Natural killer cell (primary cell): ENCODE results near the gene VPS4B. TPM values are rescaled to one million over a fixed set of nuclear protein-coding genes. Genes with fewer than 3 reads are reported as not detected.

Experiments
- ATAC-seq, 3 donors: fragments of 150-1000 bp in 2 of 3; fragments of 200-7000 bp in 1 of 3; cut with Tn5 transposase; 1 replicate in 1 of 3; 2 replicates in 2 of 3; pipeline ENCODE4 v1.10.0; 2021; ENCODE audit warnings: mild to moderate bottlenecking in 2 of 3, moderate library complexity in 2 of 3
- DNase-seq, 2 donors: peaks; one replicate each; pipeline versions ENCODE4 v3.0.0 to v3.0.0-alpha.2; 2013 to 2021; ENCODE audit warnings: mixed read lengths in 1 of 2
- H3K27ac ChIP-seq: one replicate; pipeline ENCODE4 v1.5.1; 2013; ENCODE audit warnings: mild to moderate bottlenecking, low read length
- H3K27me3 ChIP-seq: one replicate; pipeline ENCODE4 v1.6.1; 2013; ENCODE audit warnings: low read length; ENCODE audit not compliant: control insufficient read depth, insufficient read depth
- H3K36me3 ChIP-seq: one replicate; pipeline ENCODE4 v1.6.1; 2013; ENCODE audit warnings: low read length; ENCODE audit not compliant: control insufficient read depth, insufficient read depth
- H3K4me1 ChIP-seq: one replicate; pipeline ENCODE4 v1.6.1; 2013; ENCODE audit warnings: low read length; ENCODE audit not compliant: control insufficient read depth, insufficient read depth
- H3K4me3 ChIP-seq: one replicate; pipeline ENCODE4 v1.5.1; 2013; ENCODE audit warnings: low read length
- H3K9me3 ChIP-seq: one replicate; pipeline ENCODE4 v1.6.1; 2013; ENCODE audit warnings: low read length; ENCODE audit not compliant: control insufficient read depth, insufficient read depth
- H3K27ac Mint-ChIP-seq, 2 donors: one replicate each; pipeline ENCODE4 v1.8.0; 2022; ENCODE audit warnings: mild to moderate bottlenecking in 2 of 2, mixed read lengths in 2 of 2, moderate library complexity in 1 of 2
- H3K27me3 Mint-ChIP-seq, 2 donors: one replicate each; pipeline ENCODE4 v1.8.0; 2022; ENCODE audit warnings: low read depth in 2 of 2, mixed read lengths in 2 of 2
- H3K36me3 Mint-ChIP-seq: one replicate; pipeline ENCODE4 v1.8.0; 2022; ENCODE audit warnings: mixed read lengths
- H3K4me1 Mint-ChIP-seq, 2 donors: one replicate each; pipeline ENCODE4 v1.8.0; 2022; ENCODE audit warnings: mixed read lengths in 2 of 2
- H3K4me3 Mint-ChIP-seq: one replicate; pipeline ENCODE4 v1.8.0; 2022; ENCODE audit warnings: mild to moderate bottlenecking, moderate library complexity, mixed read lengths
- H3K9me3 Mint-ChIP-seq, 2 donors: one replicate each; pipeline ENCODE4 v1.8.0; 2022; ENCODE audit warnings: mixed read lengths in 2 of 2
- CTCF ChIP-seq: fragments of 200-600 bp; IDR thresholded peaks from one replicate; pipeline ENCODE4 v1.8.0; 2022; ENCODE audit warnings: antibody characterized with exemption
- WGBS: methylation state at CpG from one replicate; pipeline ENCODE4 v1.1.7; 2013; ENCODE audit warnings: missing lambda C conversion rate; ENCODE audit not compliant: insufficient coverage; 5-methylcytosine and 5-hydroxymethylcytosine counted together
- intact Hi-C: fragments of 100-400 bp; cut with micrococcal nuclease; formaldehyde crosslinking; loops from one replicate; pipeline ENCODE4 v1.14.2; 2022
- total RNA-seq, 4 donors: library from RNA; stranded (reverse); fragments of 120-200 nt in 1 of 4; gene quantifications; one replicate each; pipeline versions ENCODE4 v1.2.3 to v1.2.4, GENCODE V29; 2013 to 2022

The VPS4B gene
- total RNA-seq, 3 donors from 2014 or later (not counting 1 experiment from before 2014, with no cell fraction given) = 101 to 128 (median 107) TPM

GRCh38 chr18:63346031-63346430 lies 76.2 kb downstream of the VPS4B start:
- no peaks in the 10 kb centered on the region for H3K36me3 Mint-ChIP-seq
- H3K9me3 Mint-ChIP-seq = no peaks in the 10 kb centered on the region
- H3K27me3 Mint-ChIP-seq = no peaks in the 10 kb centered on the region

DNA sequence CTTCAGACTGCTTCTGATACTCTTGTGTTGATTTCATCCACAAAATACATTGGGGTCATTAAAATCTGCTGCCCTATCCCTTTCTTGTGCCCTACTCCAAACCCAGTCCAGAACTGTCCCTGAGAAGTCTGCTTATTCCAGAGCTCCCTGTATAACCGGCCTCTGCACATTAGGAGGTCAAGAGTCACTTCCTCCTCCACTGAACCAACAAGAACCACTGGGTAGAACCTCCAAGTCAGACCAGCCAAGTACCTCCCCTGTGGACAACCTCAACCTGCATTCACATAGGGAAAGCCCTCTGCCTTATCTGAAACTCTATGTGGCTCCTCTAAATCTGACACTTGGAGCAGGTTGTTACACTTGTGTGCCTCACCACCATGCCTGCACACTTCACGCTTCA lies 77.4 kb downstream of the VPS4B start:
- Histone ChIP-seq H3K27ac (no peak overlapping the region), H3K9me3 (no peaks in the 10 kb centered on the region), H3K4me1 (no peaks in the 10 kb centered on the region), H3K36me3 (peaks cover 8% of the 10 kb centered on the region), H3K27me3 (no peaks in the 10 kb centered on the region), H3K4me3 (no peak overlapping the region)
- H3K36me3 Mint-ChIP-seq = no peaks in the 10 kb centered on the region
- H3K4me3 Mint-ChIP-seq = no peak overlapping the region
- no peak for TF ChIP-seq CTCF
- no peaks in the 10 kb centered on the region for H3K9me3 Mint-ChIP-seq
- no peak for DNase-seq
- ATAC-seq = no peak
- no peaks in the 10 kb centered on the region for H3K27me3 Mint-ChIP-seq
- H3K27ac Mint-ChIP-seq = peak overlapping the region in 1 of 2 donors; percentile 1
- peaks cover 0 to 5% of the 10 kb centered on the region in 2 donors for H3K4me1 Mint-ChIP-seq
- intact Hi-C loops = no loop called here
- 92% methylated on average over 2 of the region's 2 CpGs for WGBS

More at GRCh38 chr18:63346031-63346430, 76.2 kb downstream of the VPS4B start:
- peaks cover 18% of the 10 kb centered on the region for H3K36me3 ChIP-seq
- intact Hi-C loops = no loop called here
- H3K27ac ChIP-seq = no peak overlapping the region
- Mint-ChIP-seq H3K27ac (no peak overlapping the region), H3K4me3 (no peak overlapping the region), H3K4me1 (peaks cover 0 to 5% of the 10 kb centered on the region in 2 donors)
- H3K27me3 ChIP-seq = no peaks in the 10 kb centered on the region
- WGBS = 97% methylated on average over 7 of the region's 7 CpGs
- TF ChIP-seq CTCF = no peak
- H3K9me3 ChIP-seq = no peaks in the 10 kb centered on the region
- no peak overlapping the region for H3K4me3 ChIP-seq
- no peaks in the 10 kb centered on the region for H3K4me1 ChIP-seq
- ATAC-seq (no peak), DNase-seq (no peak)

- WGBS = 93% methylated on average over 5 of the region's 5 CpGs
- H3K27me3 Mint-ChIP-seq = no peaks in the 10 kb centered on the region
- no peak overlapping the region for H3K27ac Mint-ChIP-seq
- H3K27ac ChIP-seq = no peak overlapping the region
- no peaks in the 10 kb centered on the region for H3K9me3 ChIP-seq
- H3K36me3 Mint-ChIP-seq = no peaks in the 10 kb centered on the region
- no peak overlapping the region for H3K4me3 Mint-ChIP-seq
- H3K36me3 ChIP-seq = peaks cover 8% of the 10 kb centered on the region
- no peak overlapping the region for H3K4me3 ChIP-seq
- intact Hi-C loops = no loop called here
- no peak for TF ChIP-seq CTCF
- ATAC-seq (no peak), DNase-seq (no peak)
- H3K27me3 ChIP-seq = no peaks in the 10 kb centered on the region
- H3K4me1 ChIP-seq = no peaks in the 10 kb centered on the region
- H3K4me1 Mint-ChIP-seq = peaks cover 0 to 5% of the 10 kb centered on the region in 2 donors
- H3K9me3 Mint-ChIP-seq = no peaks in the 10 kb centered on the region
Measured at GRCh38 chr18:63344263-63344662, 78.0 kb downstream of the VPS4B start.

DNA sequence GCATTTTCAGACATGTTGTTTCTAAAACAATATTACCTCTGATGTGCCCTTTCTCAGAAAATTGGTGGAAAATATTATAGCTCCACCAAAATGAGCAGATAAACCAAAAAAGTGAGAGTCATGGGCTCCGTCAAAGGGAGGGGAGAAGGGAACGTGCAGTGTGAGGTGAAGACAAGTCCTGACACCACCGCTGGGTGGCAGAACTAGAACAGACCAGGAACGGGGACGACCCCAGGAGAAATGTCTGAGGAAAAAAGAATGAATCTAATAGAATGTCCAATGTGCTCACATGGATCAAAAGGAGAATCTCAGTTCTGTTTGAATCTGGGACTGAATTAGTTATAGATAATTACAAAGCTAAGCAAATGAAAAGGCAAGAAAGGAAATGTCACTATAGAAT lies 80.1 kb downstream of the VPS4B start:
- 57% methylated on average over 5 of the region's 5 CpGs for WGBS
- Mint-ChIP-seq H3K4me3 (no peak overlapping the region), H3K9me3 (no peaks in the 10 kb centered on the region), H3K36me3 (no peaks in the 10 kb centered on the region), H3K4me1 (peaks cover 0 to 5% of the 10 kb centered on the region in 2 donors), H3K27ac (no peak overlapping the region), H3K27me3 (no peaks in the 10 kb centered on the region)
- Histone ChIP-seq H3K4me1 (no peaks in the 10 kb centered on the region), H3K27ac (no peak overlapping the region), H3K27me3 (no peaks in the 10 kb centered on the region), H3K36me3 (peaks cover 13% of the 10 kb centered on the region), H3K4me3 (no peak overlapping the region), H3K9me3 (no peaks in the 10 kb centered on the region)
- DNase-seq (peak in 1 of 2 donors; percentile 58), ATAC-seq (peak in 2 of 3 donors; percentile 75)
- TF ChIP-seq CTCF = peak; percentile 31
- intact Hi-C loops = loop anchor here (1.0 kb wide), 1 partner anchor 97 kb away; no protein-coding TSS in a partner anchor
